Neural progenitor cell (in vitro differentiated cells): Measurements from ENCODE around the gene BARX1.

ENCODE experiments used
- CTCF ChIP-seq: fragments of 200-600 bp; sonication (generic); IDR thresholded peaks from 2 replicates; pipeline ENCODE4 v1.5.1; 2017; ENCODE audit warnings: antibody characterized with exemption, mild to moderate bottlenecking
- EZH2 ChIP-seq: fragments of 200-600 bp; sonication (generic); IDR thresholded peaks from 2 replicates; pipeline ENCODE4 v1.6.1; 2017; ENCODE audit warnings: antibody characterized with exemption, mild to moderate bottlenecking, moderate library complexity
- EZH2phosphoT487 ChIP-seq: fragments of 200-600 bp; sonication (generic); IDR thresholded peaks from 2 replicates; pipeline ENCODE4 v1.6.1; 2017; ENCODE audit warnings: antibody characterized with exemption

GRCh38 chr9:93958819-93959682 is 3.9 kb upstream of the BARX1 start:
- peak; percentile 76 for TF ChIP-seq EZH2phosphoT487
- TF ChIP-seq CTCF = no peak
- TF ChIP-seq EZH2 = peak; percentile 79
